HepG2 (cell line): Measurements from ENCODE around the gene MASP1.

ENCODE experiments used
- CBFB ChIP-seq: sonication (generic); formaldehyde crosslinking; IDR thresholded peaks from 2 replicates; pipeline ENCODE4 v1.4.0; 2020; ENCODE audit warnings: missing genetic modification reagents
- MAFF ChIP-seq: IDR thresholded peaks from 2 replicates; pipeline ENCODE4 v1.6.1; 2011; ENCODE audit warnings: low read depth, low read length, improper control_type of control experiment
- MED8 ChIP-seq: sonication (generic); formaldehyde crosslinking; IDR thresholded peaks from 2 replicates; pipeline ENCODE4 v1.8.1; 2023; ENCODE audit warnings: mild to moderate bottlenecking, missing genetic modification reagents; ENCODE audit not compliant: insufficient replicate concordance
- POLR2A ChIP-seq, 2 experiments: IDR thresholded peaks; 2 replicates each; pipeline ENCODE4 v1.6.1; 2011; ENCODE audit warnings: low read depth in 2 of 2, low read length in 2 of 2, mild to moderate bottlenecking in 1 of 2, moderate library complexity in 1 of 2; ENCODE audit not compliant: insufficient read depth in 1 of 2
- ZNF761 ChIP-seq: sonication (generic); formaldehyde crosslinking; conservative IDR thresholded peaks from 2 replicates; pipeline ENCODE4 v1.4.0; 2020; ENCODE audit warnings: mild to moderate bottlenecking, missing genetic modification reagents
- TF ChIP-seq, protein P1 (sequence below): IDR thresholded peaks from 2 replicates; pipeline ENCODE4 v1.6.1; 2016; ENCODE audit warnings: control low read depth
- TF ChIP-seq, protein P2 (sequence below): sonication (generic); formaldehyde crosslinking; IDR thresholded peaks from 2 replicates; pipeline ENCODE4 v1.4.0; 2020; ENCODE audit warnings: missing genetic modification reagents

DNA sequence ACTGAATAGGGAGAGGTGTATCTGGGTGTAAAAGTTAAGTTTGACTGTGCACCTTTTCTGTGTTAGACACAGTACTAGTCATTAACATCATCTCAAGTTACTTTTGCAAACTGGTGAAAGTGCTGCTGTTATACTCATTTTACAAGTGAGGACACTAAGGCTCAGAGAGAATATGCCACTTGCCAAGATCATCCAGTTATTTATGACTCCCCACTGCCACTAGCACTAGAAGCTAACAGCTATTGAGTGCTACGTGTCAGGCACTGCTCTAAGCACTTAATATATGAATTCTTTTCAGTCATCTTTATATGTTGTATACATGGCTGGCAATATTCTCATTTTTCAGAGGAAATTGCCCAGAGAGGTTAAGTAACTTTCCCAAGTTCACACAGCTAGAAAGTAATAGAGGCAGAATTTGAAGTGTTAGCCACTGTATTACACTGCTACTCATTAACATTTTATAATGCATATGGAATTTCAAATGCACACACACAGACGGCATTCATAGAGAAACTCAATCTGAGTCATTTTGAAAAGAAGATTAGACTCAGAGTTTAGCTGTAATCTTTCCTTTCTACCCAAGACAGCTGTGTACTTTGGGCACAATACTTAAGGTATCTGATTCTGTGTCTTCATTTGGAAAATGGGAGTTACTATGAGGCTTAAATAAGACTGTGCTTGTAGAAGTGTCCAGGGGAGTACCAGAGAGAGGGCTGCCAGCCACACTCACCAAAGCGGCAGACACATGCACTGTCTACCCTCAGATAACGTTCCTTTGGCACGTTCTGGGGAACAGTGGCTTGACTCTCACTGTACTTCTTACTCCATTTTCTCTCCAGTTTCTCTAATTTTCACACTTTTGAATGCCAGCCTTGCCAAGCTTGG lies 1.3 kb upstream of the MASP1 start:
- TF ChIP-seq, protein P1, sequence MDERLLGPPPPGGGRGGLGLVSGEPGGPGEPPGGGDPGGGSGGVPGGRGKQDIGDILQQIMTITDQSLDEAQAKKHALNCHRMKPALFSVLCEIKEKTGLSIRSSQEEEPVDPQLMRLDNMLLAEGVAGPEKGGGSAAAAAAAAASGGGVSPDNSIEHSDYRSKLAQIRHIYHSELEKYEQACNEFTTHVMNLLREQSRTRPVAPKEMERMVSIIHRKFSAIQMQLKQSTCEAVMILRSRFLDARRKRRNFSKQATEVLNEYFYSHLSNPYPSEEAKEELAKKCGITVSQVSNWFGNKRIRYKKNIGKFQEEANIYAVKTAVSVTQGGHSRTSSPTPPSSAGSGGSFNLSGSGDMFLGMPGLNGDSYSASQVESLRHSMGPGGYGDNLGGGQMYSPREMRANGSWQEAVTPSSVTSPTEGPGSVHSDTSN (CRISPR knock-in tag): no peak
- TF ChIP-seq, protein P2, sequence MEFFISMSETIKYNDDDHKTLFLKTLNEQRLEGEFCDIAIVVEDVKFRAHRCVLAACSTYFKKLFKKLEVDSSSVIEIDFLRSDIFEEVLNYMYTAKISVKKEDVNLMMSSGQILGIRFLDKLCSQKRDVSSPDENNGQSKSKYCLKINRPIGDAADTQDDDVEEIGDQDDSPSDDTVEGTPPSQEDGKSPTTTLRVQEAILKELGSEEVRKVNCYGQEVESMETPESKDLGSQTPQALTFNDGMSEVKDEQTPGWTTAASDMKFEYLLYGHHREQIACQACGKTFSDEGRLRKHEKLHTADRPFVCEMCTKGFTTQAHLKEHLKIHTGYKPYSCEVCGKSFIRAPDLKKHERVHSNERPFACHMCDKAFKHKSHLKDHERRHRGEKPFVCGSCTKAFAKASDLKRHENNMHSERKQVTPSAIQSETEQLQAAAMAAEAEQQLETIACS (CRISPR knock-in tag): no peak
- no peak for TF ChIP-seq CBFB (CRISPR knock-in tag)
- TF ChIP-seq ZNF761: no peak
- no peak for TF ChIP-seq POLR2A (IDR thresholded peaks at IDR 0.05; ENCODE audit: insufficient read depth in 1 of 2, low read depth in 2 of 2, low read length in 2 of 2)
- TF ChIP-seq MED8: no peak
- TF ChIP-seq MAFF: no peak
